GM18526 (cell line): ENCODE results near the gene CREM.

ENCODE experiments used
- POLR2A ChIP-seq: IDR thresholded peaks from 3 replicates; pipeline ENCODE4 v1.6.1; 2011; ENCODE audit not compliant: insufficient read length; ENCODE audit errors: extremely low read depth

CREM gene

DNA sequence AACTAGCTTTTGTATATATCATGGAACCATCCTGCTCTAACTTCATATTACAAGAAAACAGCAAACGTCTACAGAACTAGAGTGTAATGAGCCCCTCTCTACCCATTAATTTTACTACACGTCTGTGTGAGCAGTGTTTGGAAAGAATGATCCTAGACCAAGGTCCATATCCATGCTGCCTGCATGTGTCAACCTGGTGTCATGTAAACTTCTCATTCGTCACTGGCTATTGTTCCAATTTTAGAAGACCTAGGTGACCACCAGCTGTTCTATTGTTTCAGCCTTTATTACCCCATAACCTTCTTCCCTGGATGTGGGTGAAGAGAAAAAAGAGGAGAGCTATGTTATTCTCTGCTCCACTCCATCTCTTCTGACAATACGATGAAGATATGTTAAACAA, 77.1 kb downstream of the CREM start:
- no peak for TF ChIP-seq POLR2A

- TF ChIP-seq POLR2A: no peak
Measured at GRCh38 chr10:35204650-35205319, 78.1 kb downstream of the CREM start.

- no peak for TF ChIP-seq POLR2A
Measured at GRCh38 chr10:35206274-35206673, 79.6 kb downstream of the CREM start.

GRCh38 chr10:35208536-35208935, 81.9 kb downstream of the CREM start:
- no peak for TF ChIP-seq POLR2A

DNA sequence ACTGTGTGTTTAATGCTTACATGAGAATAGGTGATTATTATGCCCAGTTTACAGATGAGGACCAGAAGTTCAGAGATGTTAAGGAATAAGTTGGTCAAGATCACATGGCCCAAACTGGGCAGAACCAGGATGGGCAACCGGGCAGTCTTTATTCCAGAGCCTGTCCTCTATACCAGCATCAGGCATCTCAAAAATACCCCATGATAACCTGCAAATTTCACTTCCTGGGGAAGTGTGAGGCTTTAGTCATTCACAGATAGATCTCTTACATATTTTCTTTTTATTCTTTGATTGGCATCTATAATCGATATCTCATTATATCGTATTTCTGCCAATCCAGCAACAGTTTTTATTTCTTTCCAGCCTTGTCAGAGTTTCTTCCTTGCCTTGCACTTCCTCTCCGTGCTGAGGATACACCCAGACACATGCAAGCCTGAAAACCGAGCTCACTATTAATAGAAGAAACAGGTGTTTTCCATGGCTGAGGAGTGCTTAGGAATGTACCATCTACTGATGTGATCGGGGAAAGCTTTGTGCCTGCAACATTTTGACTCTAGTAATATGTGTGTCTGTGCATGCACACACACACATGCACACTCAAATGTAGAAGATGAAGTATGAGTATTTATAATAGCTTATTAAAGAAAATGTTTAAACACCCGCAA, 82.4 kb downstream of the CREM start:
- TF ChIP-seq POLR2A: no peak

DNA sequence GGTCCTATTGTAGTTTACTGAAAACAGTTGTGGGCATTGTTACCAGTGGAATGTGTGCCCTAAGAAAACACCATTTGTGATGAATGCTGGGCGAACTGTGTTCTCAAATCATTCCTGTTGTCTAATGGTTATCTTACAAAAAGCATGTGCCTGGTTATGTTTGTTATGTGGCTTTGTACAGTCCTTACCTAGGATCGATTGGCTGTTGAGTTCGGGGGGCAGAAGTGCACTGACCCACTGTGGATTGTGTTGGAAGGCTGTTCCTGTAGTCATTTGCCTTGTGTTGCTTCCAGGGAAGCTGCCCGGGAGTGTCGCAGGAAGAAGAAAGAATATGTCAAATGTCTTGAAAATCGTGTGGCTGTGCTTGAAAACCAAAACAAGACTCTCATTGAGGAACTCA, 84.3 kb downstream of the CREM start:
- TF ChIP-seq POLR2A: no peak

GRCh38 chr10:35211390-35211789, 84.7 kb downstream of the CREM start:
- TF ChIP-seq POLR2A: no peak

GRCh38 chr10:35212856-35213255, 86.2 kb downstream of the CREM start:
- TF ChIP-seq POLR2A: no peak

DNA sequence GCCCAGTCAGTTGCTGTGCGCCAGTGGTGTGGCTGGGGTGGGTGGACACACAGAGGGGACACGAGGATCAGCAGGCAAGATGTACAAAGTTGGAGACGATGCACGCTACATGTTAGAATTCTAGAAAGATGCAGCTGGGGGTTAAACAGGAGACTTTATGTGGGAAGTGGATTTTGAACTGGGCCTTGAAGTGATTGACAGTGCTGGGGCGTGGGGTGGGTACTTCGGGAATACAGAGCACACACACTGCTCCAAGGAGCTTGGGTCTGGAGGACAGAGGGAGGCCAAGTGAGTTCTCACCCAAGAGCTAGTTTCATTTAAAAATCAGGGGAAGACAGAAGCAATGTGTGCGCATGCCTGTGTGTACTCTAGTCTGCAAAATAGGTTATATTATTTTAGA, 87.1 kb downstream of the CREM start:
- no peak for TF ChIP-seq POLR2A

- TF ChIP-seq POLR2A: no peak
Measured at GRCh38 chr10:35214607-35215020, 88.0 kb downstream of the CREM start.

DNA sequence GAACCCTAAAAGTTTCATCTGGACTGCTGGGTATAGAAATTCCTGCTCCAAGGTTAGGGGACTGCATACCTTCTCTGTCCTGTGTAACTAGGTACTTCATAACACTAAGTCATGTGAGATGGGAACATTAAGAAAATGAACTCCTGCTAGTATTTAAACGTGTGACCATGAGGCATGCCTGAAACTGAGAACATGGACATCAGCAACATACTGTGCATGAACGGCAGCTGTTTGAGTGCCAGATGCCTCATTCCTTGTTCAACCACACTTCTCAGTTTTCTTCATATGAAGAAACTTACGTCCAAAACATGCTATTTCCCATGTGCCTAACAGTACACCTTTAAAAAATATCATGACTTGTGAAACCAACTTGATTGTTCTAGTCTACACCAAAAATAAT, 88.5 kb downstream of the CREM start:
- no peak for TF ChIP-seq POLR2A

GRCh38 chr10:35216303-35216905, 89.8 kb downstream of the CREM start:
- no peak for TF ChIP-seq POLR2A

DNA sequence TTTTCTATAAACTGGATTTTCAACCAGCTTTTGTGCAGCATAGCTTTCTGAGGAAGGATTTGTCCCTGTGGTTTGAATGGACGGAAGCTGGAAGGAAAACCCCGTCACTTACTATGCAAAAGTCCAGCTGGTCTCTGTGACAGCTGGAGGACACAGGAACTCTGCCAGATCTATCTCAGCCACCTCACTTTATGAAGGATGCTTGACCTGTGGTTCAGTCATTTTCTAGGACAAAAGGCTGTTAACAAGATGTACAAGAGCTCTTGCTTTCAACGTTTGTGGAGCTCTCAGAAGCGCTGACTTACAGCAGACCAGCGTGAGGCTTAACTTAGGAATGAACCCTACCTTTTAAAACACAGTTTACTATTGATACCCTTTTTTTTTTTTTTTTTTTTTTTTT, 90.8 kb downstream of the CREM start:
- no peak for TF ChIP-seq POLR2A

- no peak for TF ChIP-seq POLR2A
Measured at GRCh38 chr10:35218339-35218955, 91.8 kb downstream of the CREM start.

DNA sequence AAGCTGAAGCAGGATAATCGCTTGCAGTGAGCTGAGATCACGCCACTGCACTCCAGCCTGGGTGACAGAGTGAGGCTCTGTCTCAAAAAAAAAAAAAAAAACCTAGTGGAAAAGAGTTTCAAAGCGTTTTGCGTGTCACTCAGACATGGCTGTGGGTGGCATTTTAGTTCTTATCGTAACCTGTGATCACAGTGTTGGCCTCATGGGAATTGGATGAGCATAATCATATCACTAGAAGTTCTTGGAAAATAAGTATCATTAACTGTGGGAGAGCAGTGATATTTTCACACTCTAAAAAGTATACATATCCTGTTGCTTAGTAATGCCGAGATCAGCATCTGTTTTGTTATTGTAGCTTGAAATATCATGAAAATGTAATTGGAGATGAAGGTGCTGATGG, 92.6 kb downstream of the CREM start:
- TF ChIP-seq POLR2A: no peak
